Inflammatory macrophage (primary cell): Measurements from ENCODE around the gene KIF13A.
A peak's percentile ranks its signal among the peaks of the same experiment; 100 is the strongest.
"Not testable (repeated sequence)": the region's sequence is repeated elsewhere in the genome, so short reads cannot be mapped to it uniquely, and the experiment has no call there.

Experiments used
- DNase-seq, 2 donors: peaks; one replicate each; pipeline ENCODE4 v3.0.0-alpha.2; 2020 to 2022

The KIF13A gene

DNA sequence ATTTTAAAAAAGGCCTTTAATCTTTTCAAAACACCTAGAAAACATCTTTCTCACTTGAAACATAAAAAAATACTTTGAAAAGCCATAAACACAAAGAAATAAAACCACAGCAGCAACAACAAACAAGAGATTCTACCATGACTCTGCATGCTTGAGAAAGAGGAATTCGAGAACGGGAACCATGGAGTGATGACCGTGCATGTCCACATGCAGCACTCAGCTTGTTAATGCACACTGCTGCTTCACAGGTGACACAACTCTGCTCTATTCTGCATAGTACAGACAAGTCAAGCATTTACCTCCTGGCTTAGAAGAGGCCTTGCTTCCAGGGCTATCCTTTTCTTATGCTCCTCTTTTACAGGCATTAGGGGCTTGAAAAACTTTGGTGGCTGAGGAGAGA lies 215.8 kb downstream of the KIF13A start:
- DNase-seq = peak; percentile 30 to 55

DNA sequence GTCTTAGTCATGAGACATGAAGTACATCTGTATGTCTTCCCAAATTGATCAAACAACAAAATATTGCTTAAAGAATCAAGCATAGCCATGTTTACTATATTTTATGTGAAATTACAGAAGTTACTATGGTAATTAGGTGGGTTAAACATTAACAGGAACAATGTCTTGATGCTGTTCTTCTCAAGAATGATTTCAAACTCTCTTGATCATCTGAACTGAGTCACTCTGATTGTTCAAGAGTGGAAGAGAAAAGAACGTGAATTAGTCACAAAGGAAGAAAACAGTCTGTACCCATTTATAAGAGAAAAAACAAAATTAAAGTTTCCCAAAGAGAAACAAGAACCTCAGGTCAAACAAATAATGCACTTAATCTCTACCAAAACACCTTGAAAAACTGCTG lies 218.6 kb downstream of the KIF13A start:
- DNase-seq = no peak

DNA sequence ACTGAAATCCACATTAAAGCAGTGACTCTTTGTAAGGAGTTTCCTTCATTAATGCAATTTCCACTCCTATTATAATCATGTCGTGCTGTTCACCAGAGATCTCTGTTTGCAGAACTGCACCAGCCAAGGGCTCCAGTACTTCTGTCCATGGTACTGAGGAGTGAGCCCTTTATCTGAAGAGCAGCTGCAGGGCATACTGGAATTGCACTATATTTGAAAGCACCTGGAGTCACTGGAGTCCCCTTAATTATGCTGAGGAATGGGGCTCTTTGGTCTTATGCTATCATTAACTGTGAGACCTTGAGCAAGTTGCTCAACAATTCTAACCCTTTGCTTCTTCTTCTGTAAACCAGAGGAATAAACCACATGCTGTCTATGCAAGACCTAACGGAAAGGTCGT lies 219.0 kb downstream of the KIF13A start:
- DNase-seq = peak in 1 of 2 donors; percentile 2

DNA sequence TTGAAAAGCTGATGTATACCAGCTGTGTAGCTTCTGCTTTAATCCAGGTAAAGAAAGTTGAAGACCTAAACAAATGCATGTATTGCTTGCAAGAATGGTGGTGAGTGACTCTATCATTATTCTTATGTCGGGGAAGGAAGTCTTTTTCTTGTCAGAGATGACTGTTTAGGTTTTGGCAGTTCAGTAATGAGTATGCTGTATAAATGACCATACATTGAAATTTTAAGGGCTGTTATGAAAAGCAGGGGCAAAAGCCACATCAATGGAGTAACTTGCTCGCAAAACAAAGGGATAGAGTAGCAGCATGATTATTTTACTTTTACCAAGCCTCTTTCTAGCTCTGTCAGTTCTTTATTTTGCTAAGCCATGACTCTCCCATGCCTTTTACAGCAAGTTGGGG lies 224.8 kb downstream of the KIF13A start:
- no peak for DNase-seq

DNA sequence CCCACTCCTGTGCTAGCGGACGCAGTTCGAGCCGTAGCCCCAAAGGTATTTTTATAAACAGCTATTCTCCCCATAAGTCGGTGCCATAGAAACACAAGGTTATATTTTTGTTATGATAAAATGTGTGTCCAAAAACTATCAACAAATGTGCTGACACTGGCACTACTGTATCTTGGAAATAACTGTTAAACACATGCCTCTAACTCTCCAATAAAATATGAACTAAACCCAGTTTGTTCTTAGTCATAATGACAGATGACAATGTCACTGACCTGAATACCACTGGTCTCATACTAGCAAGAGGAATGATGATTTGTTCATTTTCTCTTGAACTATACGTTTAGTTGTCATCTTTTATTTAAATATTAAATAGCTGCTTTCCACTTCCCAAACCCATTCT lies 229.3 kb downstream of the KIF13A start:
- DNase-seq = no peak

DNA sequence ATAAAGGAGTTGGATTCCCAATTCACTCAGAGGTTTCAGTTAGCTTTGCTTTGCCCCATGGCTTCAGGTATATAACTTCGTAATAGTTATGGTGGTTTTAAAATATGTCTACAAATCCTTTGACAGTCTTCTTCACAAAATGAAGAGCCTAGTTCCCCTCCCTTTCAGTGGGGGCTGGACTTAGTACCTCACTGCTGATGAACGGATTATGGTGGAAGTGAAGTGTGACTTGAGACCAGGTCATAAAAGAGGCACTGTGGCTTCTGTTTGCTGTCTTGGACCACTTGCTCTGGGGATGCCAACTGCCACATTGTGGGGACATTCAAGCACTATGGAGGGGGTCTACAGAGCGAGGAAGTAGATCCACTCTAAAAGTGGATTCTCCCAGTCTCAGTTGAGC lies 233.2 kb downstream of the KIF13A start:
- no peak for DNase-seq

DNA sequence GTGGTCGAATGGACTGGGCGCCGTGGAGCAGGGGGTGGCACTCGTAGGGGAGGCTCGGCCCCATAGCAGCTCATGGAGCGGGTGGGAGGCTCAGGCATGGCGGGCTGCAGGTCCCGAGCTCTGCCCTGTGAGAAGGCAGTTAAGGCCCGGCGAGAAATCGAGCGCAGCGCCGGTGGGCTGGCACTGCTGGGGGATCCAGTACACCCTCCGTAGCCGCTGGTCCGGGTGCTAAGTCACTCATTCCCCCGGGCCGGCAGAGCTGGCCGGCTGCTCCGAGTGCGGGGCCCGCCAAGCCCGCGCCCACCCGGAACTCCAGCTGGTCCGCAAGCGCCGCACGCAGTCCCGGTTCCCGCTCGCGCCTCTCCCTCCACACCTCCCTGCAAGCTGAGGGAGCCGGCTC lies 242.1 kb downstream of the KIF13A start:
- not testable (repeated sequence) for DNase-seq

DNA sequence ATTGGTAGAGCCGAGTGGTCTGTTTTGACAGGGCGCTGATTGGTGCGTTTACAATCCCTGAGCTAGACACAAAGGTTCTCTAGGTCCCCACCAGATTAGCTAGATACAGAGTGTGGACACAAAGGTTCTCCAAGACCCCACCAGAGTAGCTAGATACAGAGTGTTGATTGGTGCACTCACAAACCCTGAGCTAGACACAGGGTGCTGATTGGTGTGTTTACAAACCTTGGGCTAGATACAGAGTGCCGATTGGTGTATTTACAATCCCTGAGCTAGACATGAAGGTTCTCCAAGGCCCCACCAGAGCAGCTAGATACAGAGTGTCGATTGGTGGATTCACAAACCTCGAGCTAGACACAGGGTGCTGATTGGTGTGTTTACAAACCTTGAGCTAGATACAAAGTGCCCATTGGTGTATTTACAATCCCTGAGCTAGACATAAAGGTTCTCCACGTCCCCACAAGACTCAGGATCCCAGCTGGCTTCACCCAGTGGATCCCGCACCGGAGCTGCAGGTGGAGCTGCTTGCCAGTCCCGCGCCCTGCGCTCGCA lies 242.6 kb downstream of the KIF13A start:
- DNase-seq = not testable (repeated sequence)

DNA sequence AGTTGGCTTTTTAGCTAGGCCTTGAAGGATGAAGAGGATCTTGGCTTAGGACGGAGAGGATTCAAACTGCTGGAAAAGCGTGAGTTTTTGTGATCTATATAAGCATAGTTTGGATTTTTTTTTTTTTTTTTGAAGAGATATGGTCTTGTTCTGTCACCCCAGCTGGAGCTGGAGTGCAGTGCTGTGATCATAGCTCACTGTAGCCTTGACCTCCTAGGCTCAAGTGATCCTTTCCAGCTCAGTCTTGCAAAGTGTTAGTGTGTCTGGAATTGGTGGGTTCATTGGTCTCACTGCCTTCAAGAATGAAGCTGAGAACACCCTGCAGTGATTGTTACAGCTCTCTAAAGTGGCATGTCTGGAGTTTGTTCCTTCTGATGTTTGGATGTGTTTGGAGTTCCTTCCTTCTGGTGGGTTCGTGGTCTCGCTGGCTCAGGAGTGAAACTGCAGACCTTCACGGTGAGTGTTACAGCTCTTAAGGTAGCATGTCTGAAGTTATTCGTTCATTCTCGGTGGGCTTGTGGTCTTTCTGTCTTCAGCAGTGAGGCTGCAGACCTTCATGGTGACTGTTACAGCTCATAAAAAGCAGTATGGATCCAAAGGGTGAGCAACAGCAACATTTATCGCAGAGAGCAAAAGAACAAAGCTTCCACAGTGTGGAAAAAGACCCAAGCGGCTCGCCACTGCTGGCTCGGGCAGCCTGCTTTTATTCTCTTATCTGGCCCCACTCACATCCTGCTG lies 243.2 kb downstream of the KIF13A start:
- no peak for DNase-seq

DNA sequence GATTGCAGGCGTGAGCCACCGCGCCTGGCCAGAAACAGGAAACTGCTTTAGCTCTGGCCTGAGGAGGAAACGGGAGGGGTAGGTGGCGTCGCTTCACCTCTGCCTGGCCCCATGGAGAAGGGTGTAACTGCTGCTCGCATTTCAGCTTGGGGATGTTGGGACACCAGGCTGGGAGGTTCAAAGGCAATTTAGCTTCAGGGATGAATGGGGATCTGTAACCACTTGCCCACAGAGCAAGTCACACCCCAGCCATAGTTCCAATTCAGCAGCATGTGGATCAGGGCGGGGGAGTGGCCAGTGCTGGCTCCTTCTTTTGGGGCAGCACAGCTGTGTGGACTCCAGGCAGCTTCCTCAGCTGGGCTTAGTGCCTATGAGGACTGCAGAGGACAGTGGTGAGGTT lies 245.9 kb downstream of the KIF13A start:
- DNase-seq = peak in 1 of 2 donors; percentile 22

DNA sequence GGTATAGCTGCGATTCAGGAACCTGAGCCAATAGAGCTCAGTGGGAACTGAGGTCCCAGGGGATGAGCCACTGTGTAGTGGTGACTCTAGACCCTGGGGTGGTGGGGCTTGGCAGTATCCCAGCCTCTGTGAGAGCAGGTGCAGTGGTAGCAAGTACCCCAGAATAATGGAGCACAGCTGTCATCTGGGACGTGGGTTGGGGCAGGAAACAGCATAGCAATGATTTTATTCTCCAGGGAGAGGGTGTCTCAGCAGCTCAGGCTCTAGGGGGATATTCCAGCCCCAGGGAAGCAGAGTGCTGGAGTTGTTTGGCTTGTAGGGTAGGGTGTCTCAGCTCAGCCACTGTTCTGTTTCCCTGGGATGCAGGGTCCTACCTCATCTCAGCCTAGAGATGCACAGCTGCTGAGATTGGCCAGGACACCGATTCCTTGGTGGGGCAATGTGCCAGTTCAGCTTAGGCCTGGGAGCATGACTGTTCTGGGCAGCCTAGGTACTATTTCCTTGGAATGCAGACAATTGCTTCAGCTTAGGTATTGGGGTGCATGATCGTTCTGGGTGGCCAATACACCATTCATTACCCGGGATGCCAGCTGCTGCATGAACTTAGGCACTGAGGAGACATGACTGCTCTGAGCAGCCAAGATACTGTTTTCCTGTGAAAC lies 246.7 kb downstream of the KIF13A start:
- no peak for DNase-seq

DNA sequence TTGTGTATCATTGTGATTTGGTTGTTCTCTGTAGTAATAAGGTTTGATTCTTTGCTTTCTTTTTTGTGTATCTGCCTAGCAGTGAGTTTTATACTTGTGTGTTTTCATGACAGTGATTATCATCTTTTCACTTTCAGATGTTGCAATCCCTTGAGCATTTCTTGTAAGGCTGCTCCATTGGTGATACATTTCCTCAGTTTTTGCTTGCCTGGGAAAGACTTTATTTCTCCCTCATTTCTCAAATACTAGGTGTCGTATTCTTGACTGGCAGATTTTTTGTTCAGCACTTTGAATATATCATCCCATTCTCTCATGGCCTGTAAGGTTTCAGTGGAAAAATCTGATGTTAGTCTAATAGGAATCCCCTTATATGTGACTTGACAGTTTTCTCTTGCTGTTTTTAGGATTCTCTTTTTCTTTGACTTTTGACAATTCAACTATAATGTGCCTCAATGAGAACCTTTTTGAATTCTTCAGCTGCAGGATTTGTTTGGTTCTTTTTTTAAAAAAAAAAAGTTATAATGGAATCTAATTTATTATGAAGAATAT lies 249.7 kb downstream of the KIF13A start:
- DNase-seq = no peak

DNA sequence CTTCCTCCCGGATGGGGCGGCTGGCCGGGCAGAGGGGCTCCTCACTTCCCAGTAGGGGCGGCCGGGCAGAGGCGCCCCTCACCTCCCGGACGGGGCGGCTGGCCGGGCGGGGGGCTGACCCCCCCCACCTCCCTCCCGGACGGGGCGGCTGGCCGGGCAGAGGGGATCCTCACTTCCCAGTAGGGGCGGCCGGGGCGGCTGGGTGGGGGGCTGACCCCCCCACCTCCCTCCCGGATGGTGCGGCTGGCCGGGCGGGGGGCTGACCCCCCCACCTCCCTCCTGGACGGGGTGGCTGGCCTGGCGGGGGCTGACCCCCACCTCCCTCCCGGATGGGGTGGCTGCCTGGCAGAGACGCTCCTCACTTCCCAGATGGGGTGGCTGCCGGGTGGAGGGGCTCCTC lies 252.1 kb downstream of the KIF13A start:
- DNase-seq = not testable (repeated sequence)

DNA sequence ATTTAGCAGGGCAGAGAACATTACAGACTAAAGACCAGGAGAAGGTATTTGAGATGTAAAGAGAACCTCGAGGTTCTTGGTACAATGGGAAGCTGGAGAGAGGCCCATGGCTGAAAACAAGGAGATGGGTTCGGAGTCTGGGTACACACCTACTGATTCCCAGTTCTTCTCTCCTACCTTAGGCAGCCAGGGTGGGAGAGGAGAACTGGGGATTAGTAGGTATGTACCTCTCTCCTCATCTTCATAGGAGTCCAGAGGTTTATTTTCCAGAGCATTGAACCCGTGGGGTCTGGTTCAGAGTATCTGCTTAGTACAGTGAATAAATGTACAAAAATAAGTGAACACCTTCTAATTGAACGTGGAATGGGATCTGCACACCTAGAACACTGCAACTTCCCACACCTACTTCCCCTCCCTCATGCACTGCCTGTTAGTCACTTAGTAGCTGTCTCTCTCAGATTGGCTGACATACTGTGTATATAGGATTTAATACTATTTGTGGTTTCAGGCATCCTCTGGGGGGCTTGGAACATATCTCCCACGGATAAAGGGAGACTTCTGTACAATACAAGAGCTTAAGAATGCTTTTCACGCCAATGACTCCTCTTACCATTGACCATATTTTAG lies 257.2 kb downstream of the KIF13A start:
- no peak for DNase-seq

DNA sequence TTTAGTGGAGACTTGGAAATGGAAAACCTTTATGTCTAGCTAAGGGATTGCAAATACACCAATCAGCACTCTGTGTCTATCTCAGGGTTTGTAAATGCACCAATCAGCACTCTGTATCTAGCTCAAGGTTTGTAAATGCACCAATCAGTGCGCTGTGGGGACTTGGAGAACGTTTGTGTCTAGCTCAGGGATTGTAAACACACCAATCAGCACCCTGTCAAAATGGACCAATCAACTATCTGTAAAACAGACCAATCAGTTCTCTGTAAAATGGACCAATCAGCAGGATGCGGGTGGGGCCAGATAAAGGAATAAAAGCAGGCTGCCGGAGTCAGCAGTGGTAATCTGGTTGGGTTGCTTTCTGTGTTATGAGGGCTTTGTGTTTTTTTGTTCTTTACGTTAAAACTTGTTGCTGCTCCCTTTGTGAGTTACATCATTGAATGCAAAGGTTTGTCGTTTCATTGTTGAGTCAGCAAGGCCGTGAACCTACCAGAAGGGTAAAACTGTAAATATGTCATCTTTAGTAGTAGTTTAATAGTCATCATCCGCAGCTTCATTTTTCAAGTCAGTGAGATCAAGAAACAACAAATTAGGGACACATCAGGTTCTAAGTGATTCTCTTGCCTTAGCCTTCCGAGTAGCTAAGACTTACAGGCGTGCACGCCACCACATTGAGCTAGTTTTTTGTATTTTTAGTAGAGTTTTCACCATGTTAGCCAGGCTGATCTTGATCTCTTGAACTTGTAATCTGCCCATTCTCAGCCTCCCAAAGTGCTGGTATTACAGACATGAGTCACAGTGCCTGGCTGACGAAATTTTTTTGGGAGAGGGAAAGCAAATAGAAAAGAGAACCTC lies 258.0 kb downstream of the KIF13A start:
- DNase-seq = no peak

DNA sequence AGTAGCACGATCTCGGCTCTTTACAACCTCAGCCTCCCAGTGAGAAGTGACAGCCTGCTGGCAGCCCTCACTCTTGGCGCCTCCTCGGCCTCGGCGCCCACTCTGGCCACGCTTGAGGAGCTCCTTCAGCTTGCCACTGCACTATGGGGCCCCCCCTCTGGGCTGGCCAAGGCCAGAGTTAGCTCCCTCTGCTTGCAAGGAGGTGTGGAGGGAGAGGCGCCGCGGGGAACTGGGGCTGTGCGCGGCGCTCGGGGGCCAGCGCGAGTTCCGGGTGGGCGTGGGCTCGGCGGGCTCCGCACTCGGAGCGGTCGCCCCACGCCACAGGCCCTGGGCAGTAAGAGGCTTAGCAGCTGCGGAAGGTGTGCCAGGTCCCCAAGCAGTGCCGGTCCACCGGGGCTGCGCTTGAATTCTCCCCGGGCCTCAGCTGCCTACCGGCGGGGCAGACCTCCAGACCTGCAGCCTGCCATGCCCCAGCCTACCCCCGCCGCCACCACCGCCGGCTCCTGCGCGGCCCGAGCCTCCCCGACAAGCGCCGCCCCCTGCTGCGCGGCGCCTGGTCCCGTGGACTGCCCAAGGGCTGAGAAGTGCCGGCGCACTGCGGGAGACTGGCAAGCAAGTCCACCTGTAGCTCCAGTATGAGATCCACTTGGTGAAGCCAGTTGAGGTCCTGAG lies 258.7 kb downstream of the KIF13A start:
- no peak for DNase-seq

DNA sequence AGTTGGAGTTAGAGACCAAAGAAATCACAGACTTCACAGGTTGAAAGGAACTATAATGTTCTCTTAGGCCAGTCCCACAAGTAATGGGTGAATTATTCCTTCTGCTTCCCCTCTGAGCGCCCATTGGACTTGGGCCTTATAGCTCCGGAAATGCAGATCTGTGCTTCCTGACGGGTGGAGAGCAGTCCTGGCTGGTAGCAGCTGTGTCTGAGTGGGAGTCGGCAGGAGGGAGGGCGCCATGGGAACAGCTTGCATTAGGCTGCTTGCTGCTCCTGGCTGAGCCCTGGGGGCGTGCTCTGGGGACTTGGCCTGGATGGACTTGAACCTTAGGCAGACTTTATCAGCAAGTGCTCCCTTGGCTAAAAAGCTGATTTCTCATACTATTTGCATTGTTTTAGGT lies 262.4 kb downstream of the KIF13A start:
- peak in 1 of 2 donors; percentile 44 for DNase-seq

DNA sequence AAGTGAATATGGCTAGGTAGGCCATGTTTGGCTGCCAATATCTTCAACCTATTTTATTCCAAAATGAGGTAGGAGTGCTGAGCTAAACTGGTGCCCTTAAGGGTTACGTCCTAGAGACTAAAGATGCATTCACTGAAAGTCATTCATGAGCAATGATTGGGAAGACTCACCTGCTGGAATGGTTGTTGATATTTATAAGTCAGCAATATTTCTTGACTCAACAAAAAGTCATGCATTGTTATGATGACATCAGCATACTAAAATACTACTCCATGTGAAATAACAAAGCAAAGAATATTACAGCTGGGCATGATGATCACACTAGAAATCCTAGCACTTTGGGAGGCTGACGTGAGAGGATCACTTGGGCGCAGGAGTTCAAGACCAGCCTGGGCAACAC lies 263.1 kb downstream of the KIF13A start:
- no peak for DNase-seq

DNA sequence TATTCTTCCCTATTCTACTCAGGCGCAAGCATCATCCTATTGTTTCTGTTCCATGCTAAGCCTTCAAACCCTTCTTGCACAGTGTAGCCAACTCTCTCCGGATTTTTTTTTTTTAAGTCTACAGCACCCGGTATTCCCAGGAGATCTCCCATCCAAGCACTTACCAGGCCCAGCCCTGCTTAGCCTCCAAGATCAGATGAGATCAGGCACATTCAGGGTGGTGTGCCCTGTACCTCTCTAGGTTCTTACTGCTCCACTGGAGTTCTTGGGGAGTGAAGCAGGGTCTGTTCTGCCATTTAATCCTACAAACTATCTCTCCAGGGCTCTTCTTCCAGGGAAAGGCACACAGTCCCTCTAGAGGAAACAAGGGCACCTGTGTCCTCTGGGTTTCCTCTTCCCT lies 265.8 kb downstream of the KIF13A start:
- DNase-seq = no peak

DNA sequence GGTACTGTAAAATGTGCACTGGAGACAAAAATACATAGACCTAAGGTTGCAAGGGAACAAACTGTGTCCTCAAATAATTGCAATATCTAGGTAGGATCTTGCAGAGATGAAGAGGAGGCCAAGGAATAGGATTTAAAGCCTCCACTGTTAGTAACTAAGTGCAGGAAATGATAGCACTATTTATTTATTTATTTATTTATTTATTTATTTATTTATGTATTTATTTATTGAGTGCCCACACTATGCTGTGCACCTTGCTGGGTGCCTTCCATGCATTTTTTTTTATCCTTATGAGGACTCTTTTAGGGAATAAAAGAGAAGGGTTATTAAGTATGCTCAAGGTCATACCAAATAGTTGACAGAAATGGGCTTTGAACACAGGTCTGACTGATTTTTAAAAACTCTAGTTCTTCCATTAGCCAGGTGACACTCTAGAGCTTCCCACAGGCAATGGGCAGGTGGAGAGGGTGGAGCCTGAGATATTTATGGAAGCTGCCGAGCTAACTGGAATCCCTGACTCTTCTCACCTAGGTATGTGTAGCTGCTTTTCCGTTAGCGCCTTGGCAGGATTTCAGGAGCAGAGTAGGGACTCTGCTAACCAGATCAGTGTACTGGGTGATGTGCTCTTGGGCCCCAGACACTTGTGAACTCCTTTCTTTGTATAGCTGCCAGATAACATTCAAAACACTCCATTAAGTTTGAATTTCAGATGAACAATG lies 268.0 kb downstream of the KIF13A start:
- no peak for DNase-seq

DNA sequence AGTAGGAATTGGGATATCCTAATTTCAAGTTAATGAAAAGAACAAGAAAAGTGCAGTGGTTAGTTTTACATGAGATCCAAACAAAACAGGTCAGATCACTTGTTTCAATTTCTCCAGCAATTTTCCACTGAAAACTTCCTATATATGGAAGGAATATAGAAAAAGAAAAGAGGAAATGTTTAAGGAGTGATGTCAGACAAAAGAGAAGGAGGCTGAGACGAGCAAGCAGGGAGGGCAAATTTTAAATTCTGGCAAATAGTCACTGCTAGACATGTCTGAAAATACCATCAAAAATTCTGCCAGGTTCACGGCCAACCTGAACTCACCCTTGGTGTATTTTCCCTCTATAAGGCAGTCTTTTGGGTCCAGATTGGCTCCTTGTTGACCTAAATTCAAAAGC lies 271.2 kb downstream of the KIF13A start:
- no peak for DNase-seq
